Measurements from ENCODE around the gene GPR27. TPM values are rescaled to one million over a fixed set of nuclear protein-coding genes. Genes with fewer than 3 reads are reported as not detected.

GPR27 gene
- total RNA-seq, 1 donor = not detected

- Histone ChIP-seq H3K4me1 (ENCODE audit: insufficient read depth, low read length) (no peaks in the 10 kb centered on the region), H3K4me2 (ENCODE audit: insufficient read depth, low read length) (no peak overlapping the region), H3K36me3 (ENCODE audit: insufficient read depth, low read length) (no peaks in the 10 kb centered on the region), H3K79me2 (ENCODE audit: insufficient read depth, low read length) (no peaks in the 10 kb centered on the region), H4K20me1 (ENCODE audit: insufficient read depth, low read length) (no peaks in the 10 kb centered on the region), H3K4me3 (ENCODE audit: insufficient read depth, low read length) (no peak overlapping the region), H3K27me3 (ENCODE audit: insufficient read depth, low read length) (peaks cover 16% of the 10 kb centered on the region), H2AFZ (ENCODE audit: low read length) (no peak overlapping the region), H3K9me3 (ENCODE audit: low read depth, low read length) (no peaks in the 10 kb centered on the region), H3K27ac (ENCODE audit: low read depth, low read length) (no peak overlapping the region)
- no peak for TF ChIP-seq CTCF (IDR thresholded peaks at IDR 0.05; ENCODE audit: extremely low read depth, low read depth, low read length)
- DNase-seq (ENCODE audit: insufficient read length, low spot score, missing footprints) = no peak
These were observed 46.4 kb downstream of the GPR27 start for GRCh38 chr3:71800023-71800422.

- no peaks in the 10 kb centered on the region for H3K79me2 ChIP-seq (ENCODE audit: insufficient read depth, low read length)
- H3K27me3 ChIP-seq (ENCODE audit: insufficient read depth, low read length) = peaks cover 16% of the 10 kb centered on the region
- H3K36me3 ChIP-seq (ENCODE audit: insufficient read depth, low read length) = no peaks in the 10 kb centered on the region
- H3K27ac ChIP-seq (ENCODE audit: low read depth, low read length) = no peak overlapping the region
- no peak for DNase-seq (ENCODE audit: insufficient read length, low spot score, missing footprints)
- no peaks in the 10 kb centered on the region for H3K4me1 ChIP-seq (ENCODE audit: insufficient read depth, low read length)
- no peaks in the 10 kb centered on the region for H4K20me1 ChIP-seq (ENCODE audit: insufficient read depth, low read length)
- H3K4me3 ChIP-seq (ENCODE audit: insufficient read depth, low read length) = no peak overlapping the region
- H3K9me3 ChIP-seq (ENCODE audit: low read depth, low read length) = no peaks in the 10 kb centered on the region
- no peak overlapping the region for H3K4me2 ChIP-seq (ENCODE audit: insufficient read depth, low read length)
- TF ChIP-seq CTCF (IDR thresholded peaks at IDR 0.05; ENCODE audit: extremely low read depth, low read depth, low read length) = no peak
- H2AFZ ChIP-seq (ENCODE audit: low read length) = no peak overlapping the region
These were observed 48.3 kb downstream of the GPR27 start for GRCh38 chr3:71801986-71802385.

GRCh38 chr3:71803248-71803647, 49.6 kb downstream of the GPR27 start:
- no peaks in the 10 kb centered on the region for H4K20me1 ChIP-seq (ENCODE audit: insufficient read depth, low read length)
- DNase-seq (ENCODE audit: insufficient read length, low spot score, missing footprints) = peak; percentile 38
- no peak for TF ChIP-seq CTCF (IDR thresholded peaks at IDR 0.05; ENCODE audit: extremely low read depth, low read depth, low read length)

GRCh38 chr3:71805199-71805598, 51.5 kb downstream of the GPR27 start:
- DNase-seq (ENCODE audit: insufficient read length, low spot score, missing footprints) = no peak
- H3K36me3 ChIP-seq (ENCODE audit: insufficient read depth, low read length) = no peaks in the 10 kb centered on the region
- H2AFZ ChIP-seq (ENCODE audit: low read length) = no peak overlapping the region
- no peaks in the 10 kb centered on the region for H3K4me1 ChIP-seq (ENCODE audit: insufficient read depth, low read length)
- peaks cover 4% of the 10 kb centered on the region for H3K27me3 ChIP-seq (ENCODE audit: insufficient read depth, low read length)
- H3K79me2 ChIP-seq (ENCODE audit: insufficient read depth, low read length) = no peaks in the 10 kb centered on the region
- no peak overlapping the region for H3K4me3 ChIP-seq (ENCODE audit: insufficient read depth, low read length)
- no peaks in the 10 kb centered on the region for H4K20me1 ChIP-seq (ENCODE audit: insufficient read depth, low read length)
- H3K4me2 ChIP-seq (ENCODE audit: insufficient read depth, low read length) = no peak overlapping the region
- no peak overlapping the region for H3K27ac ChIP-seq (ENCODE audit: low read depth, low read length)
- TF ChIP-seq CTCF (IDR thresholded peaks at IDR 0.05; ENCODE audit: extremely low read depth, low read depth, low read length) = no peak
- no peaks in the 10 kb centered on the region for H3K9me3 ChIP-seq (ENCODE audit: low read depth, low read length)

More at GRCh38 chr3:71803248-71803647, 49.6 kb downstream of the GPR27 start:
- peaks cover 14% of the 10 kb centered on the region for H3K27me3 ChIP-seq (ENCODE audit: insufficient read depth, low read length)
- H3K27ac ChIP-seq (ENCODE audit: low read depth, low read length) = no peak overlapping the region
- H3K4me2 ChIP-seq (ENCODE audit: insufficient read depth, low read length) = no peak overlapping the region
- no peaks in the 10 kb centered on the region for H3K4me1 ChIP-seq (ENCODE audit: insufficient read depth, low read length)
- no peaks in the 10 kb centered on the region for H3K79me2 ChIP-seq (ENCODE audit: insufficient read depth, low read length)
- no peak overlapping the region for H3K4me3 ChIP-seq (ENCODE audit: insufficient read depth, low read length)
- no peak overlapping the region for H2AFZ ChIP-seq (ENCODE audit: low read length)
- no peaks in the 10 kb centered on the region for H3K9me3 ChIP-seq (ENCODE audit: low read depth, low read length)
- no peaks in the 10 kb centered on the region for H3K36me3 ChIP-seq (ENCODE audit: insufficient read depth, low read length)
